HCT116 (cell line): Measurements from ENCODE around the gene SLAIN1. TPM values are rescaled to one million over a fixed set of nuclear protein-coding genes. Genes with fewer than 3 reads are reported as not detected.

Source experiments
- ATAC-seq: fragments of 200-7000 bp; cut with Tn5 transposase; 2 replicates; pipeline ENCODE4 v1.9.1; 2020; ENCODE audit warnings: mild to moderate bottlenecking, moderate library complexity
- BruUV-seq: library from RNA; stranded (reverse); fragments of 400-500 nt; replicated peaks from 2 replicates; lab custom pipeline; 2021; lab: Mats Ljungman, UMichigan
- CTCF ChIA-PET: fragments of 300-600 bp; sonication (Branson Sonifier 250); formaldehyde crosslinking; loops from one replicate; lab custom pipeline; 2021; ENCODE audit warnings: antibody characterized with exemption; lab: Charles Lee
- POLR2A ChIA-PET: fragments of 300-600, 350-600 bp; sonication (Branson Sonifier 250); formaldehyde crosslinking; loops from one replicate; lab custom pipeline; 2021; ENCODE audit warnings: antibody characterized with exemption; lab: Charles Lee
- RAD21 ChIA-PET, 2 experiments: fragments of 300-600 bp; sonication (Branson Sonifier 250); formaldehyde crosslinking; loops; one replicate each; lab custom pipeline; 2023; ENCODE audit warnings: low total read pairs in 2 of 2; ENCODE audit not compliant: uncharacterized antibody in 2 of 2, unreplicated experiment in 2 of 2, low non-redundant PET in 1 of 2; lab: Charles Lee
- DNase-seq: peaks from one replicate; pipeline ENCODE4 v3.0.0-alpha.2; 2010; ENCODE audit warnings: low read depth, low spot score
- H2AFZ ChIP-seq: fragments of 200-600 bp; shearing (Covaris generic), sonication (generic); 2 replicates; pipeline ENCODE4 v1.6.1; 2017; ENCODE audit warnings: low read depth, mixed run types, mixed read lengths, antibody characterized with exemption, low read length; ENCODE audit not compliant: poor library complexity, severe bottlenecking
- H3K27ac ChIP-seq: 2 replicates; pipeline ENCODE4 v1.5.1; 2012; ENCODE audit warnings: low read depth, low read length
- H3K27me3 ChIP-seq: fragments of 200-600 bp; sonication (generic); 2 replicates; pipeline ENCODE4 v1.6.1; 2016; ENCODE audit warnings: mixed run types, low read length, mixed read lengths; ENCODE audit not compliant: insufficient read depth
- H3K36me3 ChIP-seq, 2 experiments: fragments of 200-500 bp in 1 of 2; fragments of 200-600 bp in 1 of 2; sonication (Bioruptor generic) in 1 of 2; sonication (generic) in 1 of 2; 2 replicates each; pipeline versions ENCODE4 v1.5.1 to v1.6.1; 2014 to 2016; ENCODE audit warnings: low read length in 2 of 2, inconsistent platforms in 1 of 2, mixed read lengths in 1 of 2, mixed run types in 1 of 2; ENCODE audit not compliant: insufficient read depth in 2 of 2, control insufficient read depth in 1 of 2
- H3K4me1 ChIP-seq, 2 experiments: fragments of 200-600 bp in 1 of 2; sonication (generic) in 1 of 2; 2 replicates each; pipeline versions ENCODE4 v1.5.1 to v1.6.1; 2012 to 2017; ENCODE audit warnings: low read length in 2 of 2, inconsistent platforms in 1 of 2, mild to moderate bottlenecking in 1 of 2, mixed read lengths in 1 of 2, mixed run types in 1 of 2, moderate library complexity in 1 of 2; ENCODE audit not compliant: insufficient read depth in 2 of 2, control insufficient read depth in 1 of 2
- H3K4me2 ChIP-seq: fragments of 200-600 bp; sonication (generic); 2 replicates; pipeline ENCODE4 v1.6.1; 2017; ENCODE audit warnings: mixed run types, low read length, mixed read lengths
- H3K4me3 ChIP-seq, 2 experiments: fragments of 200-600 bp in 1 of 2; sonication (generic) in 1 of 2; replicated peaks in 1 of 2; 2 replicates each; pipeline ENCODE4 v1.5.1; 2011 to 2016; ENCODE audit warnings: low read length in 2 of 2, control low read depth in 1 of 2, low read depth in 1 of 2, mild to moderate bottlenecking in 1 of 2, mixed read lengths in 1 of 2, mixed run types in 1 of 2
- H3K79me2 ChIP-seq: fragments of 200-600 bp; sonication (generic); 2 replicates; pipeline ENCODE4 v1.6.1; 2017; ENCODE audit warnings: mild to moderate bottlenecking, mixed run types, low read length, moderate library complexity, mixed read lengths; ENCODE audit not compliant: insufficient read depth
- H3K9ac ChIP-seq: fragments of 200-600 bp; sonication (generic); 2 replicates; pipeline ENCODE4 v1.6.1; 2016; ENCODE audit warnings: low read length, mixed read lengths
- H3K9me2 ChIP-seq: fragments of 200-600 bp; sonication (generic), shearing (Covaris generic); 2 replicates; pipeline ENCODE4 v1.6.1; 2017; ENCODE audit warnings: mixed run types, mild to moderate bottlenecking, moderate library complexity; ENCODE audit not compliant: insufficient read depth
- H3K9me3 ChIP-seq, 2 experiments: fragments of 200-500 bp in 1 of 2; fragments of 200-600 bp in 1 of 2; sonication (Bioruptor generic) in 1 of 2; sonication (generic) in 1 of 2; 2 replicates each; pipeline ENCODE4 v1.6.1; 2014 to 2017; ENCODE audit warnings: low read length in 2 of 2, mixed read lengths in 2 of 2, inconsistent platforms in 1 of 2, low read depth in 1 of 2, mild to moderate bottlenecking in 1 of 2, mixed run types in 1 of 2, moderate library complexity in 1 of 2; ENCODE audit not compliant: control insufficient read depth in 1 of 2, insufficient read depth in 1 of 2
- H4K20me1 ChIP-seq: fragments of 200-600 bp; sonication (generic), shearing (Covaris generic); 2 replicates; pipeline ENCODE4 v1.6.1; 2017; ENCODE audit warnings: mixed run types, mild to moderate bottlenecking, moderate library complexity; ENCODE audit not compliant: insufficient read depth
- ELF1 ChIP-seq: IDR thresholded peaks from 2 replicates; pipeline ENCODE4 v1.6.1; 2012; ENCODE audit warnings: low read depth, borderline replicate concordance
- FOSL1 ChIP-seq: IDR thresholded peaks from 2 replicates; pipeline ENCODE4 v1.6.1; 2012; ENCODE audit warnings: low read depth
- SP1 ChIP-seq: IDR thresholded peaks from 2 replicates; pipeline ENCODE4 v1.6.1; 2012; ENCODE audit warnings: low read depth
- SRF ChIP-seq: IDR thresholded peaks from 2 replicates; pipeline ENCODE4 v1.6.1; 2012; ENCODE audit warnings: low read depth
- TCF7L2 ChIP-seq: IDR thresholded peaks from 2 replicates; pipeline ENCODE4 v1.7.0; 2011; ENCODE audit warnings: borderline replicate concordance, inconsistent platforms; ENCODE audit not compliant: insufficient read depth, insufficient read length; ENCODE audit errors: extremely low read depth
- YY1 ChIP-seq: IDR thresholded peaks from 2 replicates; pipeline ENCODE4 v1.6.1; 2011; ENCODE audit warnings: low read length, low read depth, moderate library complexity, mild to moderate bottlenecking; ENCODE audit not compliant: insufficient replicate concordance; ENCODE audit errors: extremely low read depth
- intact Hi-C: fragments of 100-400 bp; cut with micrococcal nuclease; formaldehyde crosslinking; loops from 2 replicates; pipeline ENCODE4 v1.10.0; 2022
- total RNA-seq: library from RNA; stranded (reverse); gene quantifications from one replicate; pipeline ENCODE4 v1.2.1, GENCODE V29; 2021; ENCODE audit not compliant: unreplicated experiment
- TF ChIP-seq, protein P1 (sequence below): IDR thresholded peaks from 2 replicates; pipeline ENCODE4 v1.6.1; 2012
- TF ChIP-seq, protein P2 (sequence below): IDR thresholded peaks from 2 replicates; pipeline ENCODE4 v1.6.1; 2012
- TF ChIP-seq, protein P3 (sequence below): IDR thresholded peaks from 2 replicates; pipeline ENCODE4 v1.6.1; 2011; ENCODE audit warnings: mild to moderate bottlenecking, low read length, moderate library complexity; ENCODE audit not compliant: insufficient replicate concordance; ENCODE audit errors: extremely low read depth
- TF ChIP-seq, protein P4 (sequence below), 3 experiments: fragments of 200-600 bp in 1 of 3; sonication (generic) in 1 of 3; IDR thresholded peaks in 2 of 3; conservative IDR thresholded peaks in 1 of 3; 2 replicates each; pipeline ENCODE4 v1.5.1; 2012 to 2017; ENCODE audit warnings: low read depth in 2 of 3, low read length in 2 of 3, antibody characterized with exemption in 1 of 3, borderline replicate concordance in 1 of 3, control low read depth in 1 of 3, mild to moderate bottlenecking in 1 of 3, mixed read lengths in 1 of 3, mixed run types in 1 of 3, moderate library complexity in 1 of 3; ENCODE audit not compliant: insufficient read depth in 1 of 3

The SLAIN1 gene
- total RNA-seq, 1 experiment from 2014 or later = 0.34 TPM

DNA sequence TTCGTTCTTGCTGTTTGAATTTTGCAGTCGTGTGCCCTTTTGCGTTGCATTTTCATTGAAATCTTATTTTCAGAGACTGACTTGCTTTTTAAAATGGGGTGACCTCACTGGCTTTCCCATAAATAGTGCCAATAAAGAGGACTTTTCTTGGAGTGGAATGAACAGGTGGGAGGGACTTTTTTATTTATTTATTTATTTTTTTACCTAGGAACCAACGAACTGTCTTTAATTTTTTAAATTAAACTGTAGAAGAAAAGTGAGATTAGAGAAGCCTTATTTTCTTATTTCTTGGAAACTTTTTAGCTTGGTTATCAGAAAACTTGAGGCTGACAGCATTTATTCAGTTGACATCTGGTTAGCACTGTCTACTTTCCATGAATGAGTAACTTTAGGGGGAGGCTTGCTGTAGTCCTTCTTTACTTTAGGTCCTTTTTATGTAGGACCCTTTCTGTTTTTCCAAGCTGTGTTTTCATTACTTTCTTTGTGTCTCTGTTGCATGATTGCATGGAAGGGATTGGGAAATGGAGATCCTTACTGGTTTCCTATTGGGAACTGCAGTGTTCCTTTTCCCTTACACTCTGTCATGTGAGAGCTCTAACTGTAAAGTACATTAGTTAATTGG is 1.7 kb downstream of the SLAIN1 start:
- H3K4me2 ChIP-seq = no peak overlapping the region
- POLR2A ChIA-PET = interaction anchor here (0.7 kb wide), 1 partner anchor 111 kb away, joined by 3 read pairs; no protein-coding TSS in a partner anchor
- no peaks in the 10 kb centered on the region for H3K36me3 ChIP-seq
- no peak overlapping the region for H3K9ac ChIP-seq
- no TSS peak for BruUV-seq
- H4K20me1 ChIP-seq = no peaks in the 10 kb centered on the region
- H3K79me2 ChIP-seq = no peaks in the 10 kb centered on the region
- TF ChIP-seq ELF1 (no peak), FOSL1 (no peak), SRF (no peak), YY1 (no peak), TCF7L2 (no peak), SP1 (no peak)
- TF ChIP-seq, protein P1, sequence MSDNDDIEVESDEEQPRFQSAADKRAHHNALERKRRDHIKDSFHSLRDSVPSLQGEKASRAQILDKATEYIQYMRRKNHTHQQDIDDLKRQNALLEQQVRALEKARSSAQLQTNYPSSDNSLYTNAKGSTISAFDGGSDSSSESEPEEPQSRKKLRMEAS = no peak
- TF ChIP-seq, protein P2, sequence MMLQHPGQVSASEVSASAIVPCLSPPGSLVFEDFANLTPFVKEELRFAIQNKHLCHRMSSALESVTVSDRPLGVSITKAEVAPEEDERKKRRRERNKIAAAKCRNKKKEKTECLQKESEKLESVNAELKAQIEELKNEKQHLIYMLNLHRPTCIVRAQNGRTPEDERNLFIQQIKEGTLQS = no peak
- TF ChIP-seq, protein P3, sequence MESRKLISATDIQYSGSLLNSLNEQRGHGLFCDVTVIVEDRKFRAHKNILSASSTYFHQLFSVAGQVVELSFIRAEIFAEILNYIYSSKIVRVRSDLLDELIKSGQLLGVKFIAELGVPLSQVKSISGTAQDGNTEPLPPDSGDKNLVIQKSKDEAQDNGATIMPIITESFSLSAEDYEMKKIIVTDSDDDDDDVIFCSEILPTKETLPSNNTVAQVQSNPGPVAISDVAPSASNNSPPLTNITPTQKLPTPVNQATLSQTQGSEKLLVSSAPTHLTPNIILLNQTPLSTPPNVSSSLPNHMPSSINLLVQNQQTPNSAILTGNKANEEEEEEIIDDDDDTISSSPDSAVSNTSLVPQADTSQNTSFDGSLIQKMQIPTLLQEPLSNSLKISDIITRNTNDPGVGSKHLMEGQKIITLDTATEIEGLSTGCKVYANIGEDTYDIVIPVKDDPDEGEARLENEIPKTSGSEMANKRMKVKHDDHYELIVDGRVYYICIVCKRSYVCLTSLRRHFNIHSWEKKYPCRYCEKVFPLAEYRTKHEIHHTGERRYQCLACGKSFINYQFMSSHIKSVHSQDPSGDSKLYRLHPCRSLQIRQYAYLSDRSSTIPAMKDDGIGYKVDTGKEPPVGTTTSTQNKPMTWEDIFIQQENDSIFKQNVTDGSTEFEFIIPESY = no peak
- TF ChIP-seq, protein P4, sequence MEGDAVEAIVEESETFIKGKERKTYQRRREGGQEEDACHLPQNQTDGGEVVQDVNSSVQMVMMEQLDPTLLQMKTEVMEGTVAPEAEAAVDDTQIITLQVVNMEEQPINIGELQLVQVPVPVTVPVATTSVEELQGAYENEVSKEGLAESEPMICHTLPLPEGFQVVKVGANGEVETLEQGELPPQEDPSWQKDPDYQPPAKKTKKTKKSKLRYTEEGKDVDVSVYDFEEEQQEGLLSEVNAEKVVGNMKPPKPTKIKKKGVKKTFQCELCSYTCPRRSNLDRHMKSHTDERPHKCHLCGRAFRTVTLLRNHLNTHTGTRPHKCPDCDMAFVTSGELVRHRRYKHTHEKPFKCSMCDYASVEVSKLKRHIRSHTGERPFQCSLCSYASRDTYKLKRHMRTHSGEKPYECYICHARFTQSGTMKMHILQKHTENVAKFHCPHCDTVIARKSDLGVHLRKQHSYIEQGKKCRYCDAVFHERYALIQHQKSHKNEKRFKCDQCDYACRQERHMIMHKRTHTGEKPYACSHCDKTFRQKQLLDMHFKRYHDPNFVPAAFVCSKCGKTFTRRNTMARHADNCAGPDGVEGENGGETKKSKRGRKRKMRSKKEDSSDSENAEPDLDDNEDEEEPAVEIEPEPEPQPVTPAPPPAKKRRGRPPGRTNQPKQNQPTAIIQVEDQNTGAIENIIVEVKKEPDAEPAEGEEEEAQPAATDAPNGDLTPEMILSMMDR (IDR thresholded peaks at IDR 0.05 in 2 of 3, conservative IDR thresholded peaks at IDR 0.05 in 1 of 3; ENCODE audit: borderline replicate concordance in 1 of 3, insufficient read depth in 1 of 3, low read depth in 2 of 3, low read length in 2 of 3) = no peak
- H3K4me3 ChIP-seq = no peak overlapping the region
- intact Hi-C loops = no loop called here
- ATAC-seq (no peak), DNase-seq (no peak)
- H3K9me3 ChIP-seq = no peaks in the 10 kb centered on the region
- H3K4me1 ChIP-seq = no peaks in the 10 kb centered on the region
- RAD21 ChIA-PET = no interaction called here
- H2AFZ ChIP-seq = no peak overlapping the region
- H3K9me2 ChIP-seq = no peaks in the 10 kb centered on the region
- no peak overlapping the region for H3K27ac ChIP-seq
- no peaks in the 10 kb centered on the region for H3K27me3 ChIP-seq
- CTCF ChIA-PET = no interaction called here
